Stimulated activated CD4-positive, alpha-beta T cell treated with anti-CD3 and anti-CD28 coated beads, Interleukin-12 subunit alpha, Interleukin-12 subunit beta, amount 100 ng/mL, for 4 hours (primary cell): ENCODE measurements around the gene MBD5.
"Not testable (repeated sequence)": the region's sequence is repeated elsewhere in the genome, so short reads cannot be mapped to it uniquely, and the experiment has no call there.

Experiments used
- DNase-seq: peaks from one replicate; pipeline ENCODE4 v3.0.0-alpha.2; 2020

Gene MBD5

GRCh38 chr2:148527488-148528340 lies 506.8 kb downstream of the MBD5 start:
- DNase-seq, result no peak

GRCh38 chr2:148528356-148529064 lies 507.6 kb downstream of the MBD5 start:
- no peak for DNase-seq

GRCh38 chr2:148529745-148530144 lies 508.9 kb downstream of the MBD5 start:
- no peak for DNase-seq

GRCh38 chr2:148530350-148530749 lies 509.5 kb downstream of the MBD5 start:
- DNase-seq, result no peak

GRCh38 chr2:148531235-148531634 lies 510.3 kb downstream of the MBD5 start:
- no peak for DNase-seq

GRCh38 chr2:148531669-148532428 lies 511.0 kb downstream of the MBD5 start:
- no peak for DNase-seq

GRCh38 chr2:148533004-148533403 lies 512.1 kb downstream of the MBD5 start:
- DNase-seq, result no peak

- DNase-seq, result no peak
Measured at GRCh38 chr2:148533685-148534084, 512.8 kb downstream of the MBD5 start.

- no peak for DNase-seq
Measured at GRCh38 chr2:148534416-148535204, 513.7 kb downstream of the MBD5 start.

- no peak for DNase-seq
Measured at GRCh38 chr2:148538375-148538774, 517.5 kb downstream of the MBD5 start.

- DNase-seq, result no peak
Measured at GRCh38 chr2:148540022-148540421, 519.1 kb downstream of the MBD5 start.

- no peak for DNase-seq
Measured at GRCh38 chr2:148541792-148542191, 520.9 kb downstream of the MBD5 start.

GRCh38 chr2:148542614-148543013 lies 521.7 kb downstream of the MBD5 start:
- no peak for DNase-seq

- not testable (repeated sequence) for DNase-seq
Measured at GRCh38 chr2:148543088-148543540, 522.2 kb downstream of the MBD5 start.

- no peak for DNase-seq
Measured at GRCh38 chr2:148545390-148546256, 524.7 kb downstream of the MBD5 start.

- DNase-seq, result no peak
Measured at GRCh38 chr2:148546270-148546669, 525.4 kb downstream of the MBD5 start.

GRCh38 chr2:148548716-148549400 lies 528.0 kb downstream of the MBD5 start:
- DNase-seq, result no peak

GRCh38 chr2:148552675-148553331 lies 531.9 kb downstream of the MBD5 start:
- DNase-seq, result no peak

- DNase-seq, result no peak
Measured at GRCh38 chr2:148553332-148553887, 532.5 kb downstream of the MBD5 start.
